Measurements from ENCODE around the gene MARCO. TPM values are rescaled to one million over a fixed set of nuclear protein-coding genes. Genes with fewer than 3 reads are reported as not detected.

Gene MARCO
- polyA plus RNA-seq, 3 donors: 12.7 to 43.7 (median 37.7) TPM

GRCh38 chr2:118989481-118989880, 47.5 kb downstream of the MARCO start:
- TF ChIP-seq CTCF (IDR thresholded peaks at IDR 0.05): no peak
- H2AFZ ChIP-seq (ENCODE audit: insufficient read depth, low read depth, low read length, poor library complexity, severe bottlenecking): no peak overlapping the region
- no CpG with 5 or more reads among the region's 2 CpGs for WGBS (ENCODE audit: insufficient coverage)
- peaks cover 58% of the 10 kb centered on the region for H3K4me1 Mint-ChIP-seq
- H3K4me2 ChIP-seq (replicated peaks; ENCODE audit: extremely low read depth, low read length, poor library complexity, severe bottlenecking): no peak overlapping the region
- no peaks in the 10 kb centered on the region for H3K9me3 Mint-ChIP-seq
- no peak overlapping the region for H3K4me3 ChIP-seq (replicated peaks in 1 of 3; ENCODE audit: low read depth in 2 of 3, low read length in 3 of 3)
- peak overlapping the region in 1 of 7 donors; percentile 13 for H3K27ac Mint-ChIP-seq
- H3K79me2 ChIP-seq (ENCODE audit: insufficient read depth, low read length): no peaks in the 10 kb centered on the region
- peaks cover 38 to 44% of the 10 kb centered on the region in 2 donors for H3K4me1 ChIP-seq (ENCODE audit: control insufficient read depth in 1 of 2, insufficient read depth in 2 of 2, low read length in 2 of 2)
- no peaks in the 10 kb centered on the region for H3K36me3 ChIP-seq (replicated peaks in 1 of 2; ENCODE audit: control insufficient read depth in 1 of 2, insufficient read depth in 2 of 2, low read length in 2 of 2)
- peaks cover 24 to 32% of the 10 kb centered on the region in 2 donors for H3K36me3 Mint-ChIP-seq
- H4K20me1 ChIP-seq (ENCODE audit: insufficient read depth, low read length): no peaks in the 10 kb centered on the region
- no peaks in the 10 kb centered on the region for H3K9me3 ChIP-seq (replicated peaks in 1 of 2; ENCODE audit: control insufficient read depth in 1 of 2, insufficient read depth in 1 of 2, low read length in 2 of 2)
- no peak overlapping the region for H3K4me3 Mint-ChIP-seq
- no peak overlapping the region for H3K9ac ChIP-seq (ENCODE audit: insufficient read depth, low read length, poor library complexity, severe bottlenecking)
- no peaks in the 10 kb centered on the region for H3K27me3 ChIP-seq (ENCODE audit: control insufficient read depth in 2 of 2, insufficient read depth in 2 of 2, low read length in 2 of 2)
- no peak overlapping the region for H3K27ac ChIP-seq (ENCODE audit: low read depth in 1 of 2, low read length in 2 of 2)
- peaks cover 5 to 17% (median 10%) of the 10 kb centered on the region in 3 donors for H3K27me3 Mint-ChIP-seq (ENCODE audit: low read depth in 3 of 3)
- DNase-seq: peak in 1 of 3 donors; percentile 52
- intact Hi-C loops (cut with micrococcal nuclease): loop anchor here in 1 of 2 donors (10.0 kb wide), 1 partner anchor 105 kb away; no protein-coding TSS in a partner anchor

GRCh38 chr2:118990757-118991545, 49.0 kb downstream of the MARCO start:
- Histone ChIP-seq H2AFZ (ENCODE audit: insufficient read depth, low read depth, low read length, poor library complexity, severe bottlenecking) (no peak overlapping the region), H3K9me3 (replicated peaks in 1 of 2; ENCODE audit: control insufficient read depth in 1 of 2, insufficient read depth in 1 of 2, low read length in 2 of 2) (no peaks in the 10 kb centered on the region), H3K79me2 (ENCODE audit: insufficient read depth, low read length) (no peaks in the 10 kb centered on the region), H3K36me3 (replicated peaks in 1 of 2; ENCODE audit: control insufficient read depth in 1 of 2, insufficient read depth in 2 of 2, low read length in 2 of 2) (no peaks in the 10 kb centered on the region), H3K4me2 (replicated peaks; ENCODE audit: extremely low read depth, low read length, poor library complexity, severe bottlenecking) (no peak overlapping the region), H3K9ac (ENCODE audit: insufficient read depth, low read length, poor library complexity, severe bottlenecking) (no peak overlapping the region), H3K4me1 (ENCODE audit: control insufficient read depth in 1 of 2, insufficient read depth in 2 of 2, low read length in 2 of 2) (peaks cover 23 to 29% of the 10 kb centered on the region in 2 donors), H3K27ac (ENCODE audit: low read depth in 1 of 2, low read length in 2 of 2) (no peak overlapping the region), H3K4me3 (replicated peaks in 1 of 3; ENCODE audit: low read depth in 2 of 3, low read length in 3 of 3) (no peak overlapping the region), H3K27me3 (ENCODE audit: control insufficient read depth in 2 of 2, insufficient read depth in 2 of 2, low read length in 2 of 2) (peaks cover 0 to 3% of the 10 kb centered on the region in 2 donors), H4K20me1 (ENCODE audit: insufficient read depth, low read length) (no peaks in the 10 kb centered on the region)
- intact Hi-C loops (cut with micrococcal nuclease): no loop called here
- H3K4me1 Mint-ChIP-seq: peaks cover 43% of the 10 kb centered on the region
- no peak for DNase-seq
- 93% methylated on average over 6 of the region's 10 CpGs for WGBS (ENCODE audit: insufficient coverage)
- peaks cover 7 to 18% (median 16%) of the 10 kb centered on the region in 3 donors for H3K27me3 Mint-ChIP-seq (ENCODE audit: low read depth in 3 of 3)
- no peak for TF ChIP-seq CTCF (IDR thresholded peaks at IDR 0.05)
- no peak overlapping the region for H3K4me3 Mint-ChIP-seq
- H3K27ac Mint-ChIP-seq: no peak overlapping the region
- H3K36me3 Mint-ChIP-seq: peaks cover 27 to 36% of the 10 kb centered on the region in 2 donors
- H3K9me3 Mint-ChIP-seq: peaks cover 0 to 3% (median 0%) of the 10 kb centered on the region in 7 donors

Data from CD14-positive monocyte (primary cell).